Heart right ventricle (tissue), 16 donors: ENCODE data around the gene TAGLN2. TPM values are rescaled to one million over a fixed set of nuclear protein-coding genes. Genes with fewer than 3 reads are reported as not detected.

Experiments
- ATAC-seq, 8 donors: fragments of 200-7000 bp; cut with Tn5 transposase; one replicate each; pipeline ENCODE4 v1.9.1; 2020; ENCODE audit warnings: mild to moderate bottlenecking in 8 of 8, moderate library complexity in 8 of 8, moderate number of reproducible peaks in 1 of 8
- DNase-seq, 2 donors: peaks; one replicate each; pipeline ENCODE4 v3.0.0-alpha.2; 2020
- H3K27ac ChIP-seq, 10 donors: fragments of 200-600 bp; sonication (generic) in 2 of 10; one replicate each; pipeline versions ENCODE4 v1.5.0 to v1.8.0; 2020 to 2022; ENCODE audit warnings: mild to moderate bottlenecking in 3 of 10
- H3K27me3 ChIP-seq, 7 donors: fragments of 200-600 bp; one replicate each; pipeline ENCODE4 v1.8.0; 2021 to 2022; ENCODE audit warnings: mild to moderate bottlenecking in 2 of 7
- H3K36me3 ChIP-seq, 9 donors: fragments of 200-600 bp; sonication (generic) in 1 of 9; one replicate each; pipeline versions ENCODE4 v1.5.0 to v1.8.0; 2020 to 2022; ENCODE audit warnings: mild to moderate bottlenecking in 2 of 9
- H3K4me1 ChIP-seq, 9 donors: fragments of 200-600 bp; sonication (generic) in 1 of 9; one replicate each; pipeline versions ENCODE4 v1.5.0 to v1.8.0; 2020 to 2022; ENCODE audit warnings: mild to moderate bottlenecking in 4 of 9
- H3K4me3 ChIP-seq, 10 donors: fragments of 200-600 bp; sonication (generic) in 2 of 10; one replicate each; pipeline versions ENCODE4 v1.5.0 to v1.8.0; 2020 to 2022; ENCODE audit warnings: mild to moderate bottlenecking in 7 of 10, moderate library complexity in 2 of 10
- H3K9me3 ChIP-seq, 11 donors: fragments of 200-600 bp in 10 of 11; sonication (generic) in 2 of 11; one replicate each; pipeline versions ENCODE4 v1.5.0 to v1.8.0; 2013 to 2022; ENCODE audit warnings: mild to moderate bottlenecking in 2 of 11, control low read depth in 1 of 11, moderate library complexity in 1 of 11
- CTCF ChIP-seq, 9 donors: fragments of 200-600 bp; sonication (generic) in 2 of 9; IDR thresholded peaks; one replicate each; pipeline versions ENCODE4 v1.5.0 to v1.8.0; 2021 to 2022; ENCODE audit warnings: antibody characterized with exemption in 9 of 9, mild to moderate bottlenecking in 5 of 9, moderate library complexity in 1 of 9
- WGBS, 2 donors: extraction: QIAGEN DNeasy Blood & Tissue Kit; methylation state at CpG; one replicate each; pipeline ENCODE4 v1.1.7; 2013; ENCODE audit warnings: inconsistent platforms in 1 of 2; 5-methylcytosine and 5-hydroxymethylcytosine counted together
- intact Hi-C, 10 donors: fragments of 100-400 bp; cut with DNase I; formaldehyde crosslinking; loops; one replicate each; pipeline versions ENCODE4 v1.11.1 to v1.14.2; 2022
- polyA plus RNA-seq, 2 donors: library from polyadenylated mRNA; stranded (reverse); fragments of 200-250 nt; gene quantifications; one replicate each; pipeline ENCODE4 v1.2.3, GENCODE V29; 2013
- total RNA-seq, 10 donors: library from RNA; stranded (reverse); fragmentation: NEBNext Ultra II Directional in 3 of 10; extraction: Animal tissue kit (Norgen Biotek cat#: 25700) in 3 of 10; gene quantifications; one replicate each; pipeline versions ENCODE4 v1.2.1 to v1.2.4, GENCODE V29; 2021 to 2023
- donor health status: Arrhythmogenic right ventricular cardiomyopathy.
- donor health status: ischemic (EF 13 %, LVEDD 7.1; RV severe dilation, severe dysfunction).
- donor health status: healthy with polysubstance abuse.
- donor health status: DM: no; HTN: yes; CAD: no.
- donor health status: DM: no; HTN: no; CAD: no.
- donor health status: ischemic (EF 25% LVEDD 6.9; RV normal size, moderate dysfunction).
- donor health status: ischemic (EF 25% LVEDD 5.7; RV mildly dilated, moderate dysfunction).
- donor health status: healthy.
- donor health status: DM: yes; HTN: yes; CAD: no.
- donor health status: Ischemic cardiomyopathy.
- donor health status: ischemic (EF 35%, LVEDD 5.7; RV mildly dilated, moderate dysfunction).
- donor health status: nonischemic (EF 11% LVEDD 7.7; RV severe dilation, severe dysfunction).
- donor health status: DM: yes; HTN: yes; CAD: no.
- donor health status: PGD.
- donor health status: ischemic (EF 29% LVEDD 5.4; RV normal size, mild dysfunction).
- donor health status: nonischemic (EF 23%, LVEDD 6.1; RV moderate dilation, normal function).

The TAGLN2 gene
- total and polyA plus RNA-seq, 12 donors: 65.9 to 283 (median 103) TPM

GRCh38 chr1:159897962-159898361 lies 27.3 kb downstream of the TAGLN2 start:
- 93 to 94% methylated on average over 3 of the region's 3 CpGs for WGBS, 2 donors
- ATAC-seq (no peak), DNase-seq (no peak)
- H3K36me3 ChIP-seq: no peaks in the 10 kb centered on the region
- H3K4me1 ChIP-seq: peaks cover 0 to 49% (median 29%) of the 10 kb centered on the region in 9 donors
- no peak for TF ChIP-seq CTCF (IDR thresholded peaks at IDR 0.05)
- no peaks in the 10 kb centered on the region for H3K9me3 ChIP-seq
- intact Hi-C loops: loop anchor here in 4 of 10 donors (2.0 to 10.0 kb wide), 3 partner anchors 97 to 733 kb away; no protein-coding TSS in a partner anchor
- H3K27ac ChIP-seq: no peak overlapping the region
- H3K27me3 ChIP-seq: peaks cover 0 to 4% (median 0%) of the 10 kb centered on the region in 7 donors
- no peak overlapping the region for H3K4me3 ChIP-seq

GRCh38 chr1:159896546-159896930 lies 28.8 kb downstream of the TAGLN2 start:
- Histone ChIP-seq H3K9me3 (no peaks in the 10 kb centered on the region), H3K36me3 (no peaks in the 10 kb centered on the region), H3K27me3 (peaks cover 0 to 4% (median 0%) of the 10 kb centered on the region in 7 donors), H3K27ac (peak overlapping the region in 5 of 10 donors; percentile 13 to 72 (median 22)), H3K4me3 (no peak overlapping the region), H3K4me1 (peaks cover 0 to 52% (median 31%) of the 10 kb centered on the region in 9 donors)
- ATAC-seq (no peak), DNase-seq (no peak)
- 71 to 80% methylated on average over 3 of the region's 3 CpGs for WGBS, 2 donors
- no peak for TF ChIP-seq CTCF (IDR thresholded peaks at IDR 0.05)
- intact Hi-C loops: loop anchor here in 4 of 10 donors (2.0 to 10.0 kb wide), 3 partner anchors 96 to 732 kb away; no protein-coding TSS in a partner anchor

GRCh38 chr1:159895836-159896545 lies 29.3 kb downstream of the TAGLN2 start:
- Histone ChIP-seq H3K4me1 (peaks cover 0 to 58% (median 31%) of the 10 kb centered on the region in 9 donors), H3K27me3 (peaks cover 0 to 4% (median 0%) of the 10 kb centered on the region in 7 donors), H3K9me3 (no peaks in the 10 kb centered on the region), H3K27ac (peak overlapping the region in 5 of 10 donors; percentile 13 to 72 (median 22)), H3K36me3 (no peaks in the 10 kb centered on the region), H3K4me3 (no peak overlapping the region)
- DNase-seq (no peak), ATAC-seq (peak in 7 of 8 donors; percentile 25 to 65 (median 38))
- WGBS, 2 donors: 56 to 70% methylated on average over 6 of the region's 6 CpGs
- TF ChIP-seq CTCF (IDR thresholded peaks at IDR 0.05): no peak
- intact Hi-C loops: loop anchor here in 4 of 10 donors (2.0 to 10.0 kb wide), 3 partner anchors 95 to 731 kb away; no protein-coding TSS in a partner anchor

- ATAC-seq: no peak
- Histone ChIP-seq H3K27me3 (peaks cover 0 to 2% (median 0%) of the 10 kb centered on the region in 7 donors), H3K36me3 (no peaks in the 10 kb centered on the region), H3K27ac (no peak overlapping the region), H3K4me3 (no peak overlapping the region), H3K4me1 (peaks cover 0 to 58% (median 31%) of the 10 kb centered on the region in 9 donors), H3K9me3 (no peaks in the 10 kb centered on the region)
- DNase-seq: no peak
- intact Hi-C loops: loop anchor here in 3 of 10 donors (10.0 kb wide), 2 partner anchors 680 to 730 kb away; no protein-coding TSS in a partner anchor
- 72 to 79% methylated on average over 3 of the region's 3 CpGs for WGBS, 2 donors
- no peak for TF ChIP-seq CTCF (IDR thresholded peaks at IDR 0.05)
These were observed 30.0 kb downstream of the TAGLN2 start for GRCh38 chr1:159895286-159895685.
